Endothelial cell of umbilical vein (primary cell): Measurements from ENCODE around the gene PDIA4.

Source experiments
- CTCF ChIP-seq, 2 donors: IDR thresholded peaks; 1 replicate in 1 of 2; 2 replicates in 1 of 2; pipeline ENCODE4 v1.5.1; 2011; ENCODE audit warnings: low read length in 2 of 2, mild to moderate bottlenecking in 2 of 2, moderate library complexity in 2 of 2, control low read depth in 1 of 2, inconsistent platforms in 1 of 2, low read depth in 1 of 2; ENCODE audit not compliant: insufficient read depth in 1 of 2; ENCODE audit errors: extremely low read depth in 1 of 2
- EZH2 ChIP-seq: IDR thresholded peaks from 2 replicates; pipeline ENCODE4 v1.6.1; 2012; ENCODE audit warnings: borderline replicate concordance, low read depth, mild to moderate bottlenecking, moderate library complexity, low read length, inconsistent platforms; ENCODE audit not compliant: severe bottlenecking
- FOS ChIP-seq: IDR thresholded peaks from 2 replicates; pipeline ENCODE4 v1.6.1; 2011; ENCODE audit warnings: mild to moderate bottlenecking, low read length, moderate library complexity, borderline replicate concordance; ENCODE audit not compliant: insufficient read depth
- POLR2A ChIP-seq: IDR thresholded peaks from 2 replicates; pipeline ENCODE4 v1.6.1; 2012; ENCODE audit warnings: low read depth, mild to moderate bottlenecking, control low read depth, low read length
- POLR2AphosphoS5 ChIP-seq: IDR thresholded peaks from 2 replicates; pipeline ENCODE4 v1.6.1; 2012; ENCODE audit warnings: low read depth, mild to moderate bottlenecking, control low read depth, low read length, moderate library complexity; ENCODE audit not compliant: insufficient read depth
- TF ChIP-seq, protein P1 (sequence below): IDR thresholded peaks from 2 replicates; pipeline ENCODE4 v1.6.1; 2011; ENCODE audit not compliant: insufficient read depth, insufficient read length

- TF ChIP-seq POLR2A: no peak
- no peak for TF ChIP-seq CTCF (IDR thresholded peaks at IDR 0.05; ENCODE audit: extremely low read depth in 1 of 2, insufficient read depth in 1 of 2, low read depth in 1 of 2, low read length in 2 of 2)
- no peak for TF ChIP-seq POLR2AphosphoS5
- no peak for TF ChIP-seq EZH2
- TF ChIP-seq FOS: no peak
- TF ChIP-seq, protein P1, sequence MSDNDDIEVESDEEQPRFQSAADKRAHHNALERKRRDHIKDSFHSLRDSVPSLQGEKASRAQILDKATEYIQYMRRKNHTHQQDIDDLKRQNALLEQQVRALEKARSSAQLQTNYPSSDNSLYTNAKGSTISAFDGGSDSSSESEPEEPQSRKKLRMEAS: no peak
Measured at GRCh38 chr7:148967602-148968001, 60.7 kb downstream of the PDIA4 start.
